Measurements from ENCODE around the gene ABHD12.

- TF ChIP-seq TAF1 (IDR thresholded peaks at IDR 0.05; ENCODE audit: low read depth, low read length) = no peak
- TF ChIP-seq POLR2A (IDR thresholded peaks at IDR 0.05; ENCODE audit: low read depth, low read length) = no peak
- no peak for TF ChIP-seq POLR2AphosphoS5 (IDR thresholded peaks at IDR 0.05; ENCODE audit: low read depth, low read length)
These were observed 70.4 kb downstream of the ABHD12 start for GRCh38 chr20:25320035-25320800.

Measured in GM12891 (cell line).